ENCODE data around the gene MAN1C1. TPM values are rescaled to one million over a fixed set of nuclear protein-coding genes. Genes with fewer than 3 reads are reported as not detected.

MAN1C1 gene
- total RNA-seq, 1 donor from 2014 or later = 10.9 TPM

DNA sequence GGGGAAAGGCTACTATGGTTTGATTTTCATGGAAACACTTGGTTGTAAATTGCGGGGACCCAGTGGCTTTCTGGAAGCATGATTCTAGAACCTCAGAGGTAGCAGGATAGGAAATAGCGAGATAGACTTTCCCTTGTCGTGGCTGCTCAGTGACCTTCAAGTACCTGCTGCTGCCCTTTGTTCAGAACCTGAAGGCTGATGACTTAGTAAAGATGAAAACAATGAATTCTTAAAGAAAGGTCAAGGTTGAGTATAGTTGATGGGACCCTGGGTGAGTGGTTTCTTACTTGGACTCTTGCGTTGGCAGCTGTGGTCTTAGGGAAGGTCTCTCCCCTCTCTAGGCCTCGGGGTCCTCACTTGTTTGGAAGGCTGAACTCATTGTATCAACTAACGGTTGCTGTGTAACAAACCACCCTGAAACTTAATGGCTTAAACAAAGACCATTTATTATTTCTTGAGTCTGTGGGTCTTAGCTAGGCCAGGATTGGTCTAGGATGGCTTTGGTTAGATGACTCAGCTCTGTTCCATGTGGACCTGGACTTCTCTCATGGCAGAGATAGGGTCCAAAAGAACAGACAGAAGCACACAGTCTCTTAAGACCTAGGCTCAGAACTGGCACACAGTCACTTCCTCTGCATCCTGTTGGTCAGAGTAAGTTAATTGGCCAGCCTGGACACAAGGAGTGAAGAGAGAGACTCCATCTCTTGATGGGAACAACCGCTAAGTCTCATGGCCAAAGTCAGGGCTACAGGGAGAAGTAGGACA lies 94.2 kb downstream of the MAN1C1 start:
- TF ChIP-seq, protein P1, sequence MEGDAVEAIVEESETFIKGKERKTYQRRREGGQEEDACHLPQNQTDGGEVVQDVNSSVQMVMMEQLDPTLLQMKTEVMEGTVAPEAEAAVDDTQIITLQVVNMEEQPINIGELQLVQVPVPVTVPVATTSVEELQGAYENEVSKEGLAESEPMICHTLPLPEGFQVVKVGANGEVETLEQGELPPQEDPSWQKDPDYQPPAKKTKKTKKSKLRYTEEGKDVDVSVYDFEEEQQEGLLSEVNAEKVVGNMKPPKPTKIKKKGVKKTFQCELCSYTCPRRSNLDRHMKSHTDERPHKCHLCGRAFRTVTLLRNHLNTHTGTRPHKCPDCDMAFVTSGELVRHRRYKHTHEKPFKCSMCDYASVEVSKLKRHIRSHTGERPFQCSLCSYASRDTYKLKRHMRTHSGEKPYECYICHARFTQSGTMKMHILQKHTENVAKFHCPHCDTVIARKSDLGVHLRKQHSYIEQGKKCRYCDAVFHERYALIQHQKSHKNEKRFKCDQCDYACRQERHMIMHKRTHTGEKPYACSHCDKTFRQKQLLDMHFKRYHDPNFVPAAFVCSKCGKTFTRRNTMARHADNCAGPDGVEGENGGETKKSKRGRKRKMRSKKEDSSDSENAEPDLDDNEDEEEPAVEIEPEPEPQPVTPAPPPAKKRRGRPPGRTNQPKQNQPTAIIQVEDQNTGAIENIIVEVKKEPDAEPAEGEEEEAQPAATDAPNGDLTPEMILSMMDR (IDR thresholded peaks at IDR 0.05) = no peak
- Mint-ChIP-seq H3K4me1 (ENCODE audit: low read depth) (peaks cover 69% of the 10 kb centered on the region), H3K4me3 (ENCODE audit: unreplicated experiment) (no peak overlapping the region), H3K36me3 (ENCODE audit: low read depth) (no peaks in the 10 kb centered on the region), H3K9me3 (ENCODE audit: low read depth) (no peaks in the 10 kb centered on the region), H3K27me3 (ENCODE audit: low read depth) (no peaks in the 10 kb centered on the region), H3K27ac (ENCODE audit: unreplicated experiment) (peak overlapping the region; percentile 89)
- DNase-seq (ENCODE audit: low spot score) = no peak

DNA sequence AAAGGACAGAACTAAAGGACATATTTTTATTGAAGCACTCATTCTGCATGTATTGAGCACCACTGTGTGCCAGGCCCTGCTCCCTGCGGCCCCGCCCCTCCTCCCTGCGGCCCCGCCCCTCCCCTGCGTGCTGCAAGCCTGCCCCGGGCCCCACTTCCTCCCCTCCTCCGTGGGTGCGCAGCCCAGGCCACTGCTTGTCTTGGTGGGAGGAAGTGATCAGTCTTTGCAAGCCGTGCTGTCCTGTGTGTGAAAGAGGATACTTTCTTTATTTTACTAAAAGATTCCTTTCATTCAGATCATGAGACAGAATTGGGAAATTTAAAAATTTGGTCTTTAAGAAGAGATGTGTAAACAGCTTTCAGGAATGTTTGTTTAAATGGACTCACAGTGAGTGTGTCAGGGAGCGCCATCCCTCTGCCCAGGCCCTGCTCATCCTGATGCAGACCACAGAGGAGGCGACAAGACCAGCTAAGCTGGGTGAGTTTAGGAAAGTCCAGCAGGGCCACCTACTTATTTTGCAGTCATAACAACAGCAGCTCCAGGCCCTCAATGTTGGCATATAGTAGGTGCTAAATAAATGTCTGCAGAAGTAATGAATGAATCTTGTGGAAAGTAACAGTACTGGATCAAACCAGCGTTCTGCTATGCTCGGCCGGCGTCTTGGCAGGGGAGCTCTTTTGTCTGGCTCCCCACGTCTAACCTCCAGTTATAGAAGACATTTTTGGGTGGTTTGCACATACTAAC lies 95.1 kb downstream of the MAN1C1 start:
- DNase-seq (ENCODE audit: low spot score) = no peak
- Mint-ChIP-seq H3K27me3 (ENCODE audit: low read depth) (no peaks in the 10 kb centered on the region), H3K9me3 (ENCODE audit: low read depth) (no peaks in the 10 kb centered on the region), H3K4me1 (ENCODE audit: low read depth) (peaks cover 64% of the 10 kb centered on the region), H3K36me3 (ENCODE audit: low read depth) (no peaks in the 10 kb centered on the region), H3K27ac (ENCODE audit: unreplicated experiment) (peak overlapping the region; percentile 89), H3K4me3 (ENCODE audit: unreplicated experiment) (no peak overlapping the region)
- TF ChIP-seq, protein P1 (IDR thresholded peaks at IDR 0.05) = no peak

- DNase-seq (ENCODE audit: low spot score) = no peak
- Mint-ChIP-seq H3K9me3 (ENCODE audit: low read depth) (no peaks in the 10 kb centered on the region), H3K27ac (ENCODE audit: unreplicated experiment) (peak overlapping the region; percentile 89), H3K36me3 (ENCODE audit: low read depth) (no peaks in the 10 kb centered on the region), H3K4me3 (ENCODE audit: unreplicated experiment) (no peak overlapping the region), H3K27me3 (ENCODE audit: low read depth) (no peaks in the 10 kb centered on the region), H3K4me1 (ENCODE audit: low read depth) (peaks cover 57% of the 10 kb centered on the region)
- TF ChIP-seq, protein P1 (IDR thresholded peaks at IDR 0.05) = no peak
Measured at GRCh38 chr1:25712299-25712970, 95.8 kb downstream of the MAN1C1 start.

DNA sequence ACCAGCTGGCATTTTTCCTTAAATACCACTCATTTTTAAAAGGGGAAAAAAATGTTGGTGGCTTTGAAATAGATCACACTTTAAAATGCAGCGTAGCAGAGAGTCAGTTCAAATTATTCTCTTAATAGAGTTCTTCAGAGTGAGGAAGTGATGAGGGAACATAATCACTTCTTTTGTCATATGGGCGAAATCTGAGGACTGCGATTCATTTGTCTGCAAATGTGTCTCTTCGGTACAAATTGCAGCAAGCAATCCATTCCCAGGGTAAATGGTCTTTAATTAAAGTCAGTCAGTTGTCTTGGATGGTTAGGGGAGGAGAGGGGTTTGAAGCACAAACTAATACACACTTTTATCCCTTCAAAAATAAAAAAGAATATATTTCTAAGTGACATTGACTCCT lies 97.4 kb downstream of the MAN1C1 start:
- H3K4me1 Mint-ChIP-seq (ENCODE audit: low read depth) = peaks cover 50% of the 10 kb centered on the region
- no peaks in the 10 kb centered on the region for H3K27me3 Mint-ChIP-seq (ENCODE audit: low read depth)
- peaks cover 2% of the 10 kb centered on the region for H3K36me3 Mint-ChIP-seq (ENCODE audit: low read depth)
- DNase-seq (ENCODE audit: low spot score) = no peak
- H3K27ac Mint-ChIP-seq (ENCODE audit: unreplicated experiment) = peak overlapping the region; percentile 41
- peaks cover 2% of the 10 kb centered on the region for H3K9me3 Mint-ChIP-seq (ENCODE audit: low read depth)
- TF ChIP-seq, protein P1 (IDR thresholded peaks at IDR 0.05) = no peak
- H3K4me3 Mint-ChIP-seq (ENCODE audit: unreplicated experiment) = no peak overlapping the region

DNA sequence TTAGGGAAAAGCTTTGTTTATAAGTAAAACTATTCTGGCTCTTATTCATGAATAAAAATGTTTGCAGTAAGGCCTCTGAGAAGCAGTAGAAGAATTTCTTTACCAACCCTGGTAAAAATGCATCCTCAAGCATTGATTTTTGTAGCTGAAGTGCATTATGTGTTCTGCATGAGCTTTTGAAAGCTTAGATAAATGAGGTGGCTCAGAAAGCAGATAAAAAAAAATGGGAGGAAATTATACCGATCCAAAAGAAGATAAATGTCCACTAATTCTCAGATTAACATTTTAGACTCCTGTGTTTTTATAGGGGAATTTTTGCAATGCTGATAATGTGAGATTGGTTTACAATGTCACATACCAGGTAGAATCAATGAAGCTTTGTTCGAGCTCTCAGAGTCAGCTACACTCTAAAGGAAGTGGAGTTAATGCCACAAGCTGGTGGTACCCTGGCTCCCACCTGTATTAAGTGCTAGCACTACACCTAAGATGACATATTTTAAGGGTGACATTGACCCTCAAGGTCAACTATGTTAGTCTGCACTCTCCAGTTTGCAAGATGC lies 97.9 kb downstream of the MAN1C1 start:
- TF ChIP-seq, protein P1 (IDR thresholded peaks at IDR 0.05) = no peak
- DNase-seq (ENCODE audit: low spot score) = no peak
- Mint-ChIP-seq H3K9me3 (ENCODE audit: low read depth) (peaks cover 2% of the 10 kb centered on the region), H3K4me3 (ENCODE audit: unreplicated experiment) (no peak overlapping the region), H3K27ac (ENCODE audit: unreplicated experiment) (no peak overlapping the region), H3K4me1 (ENCODE audit: low read depth) (peaks cover 50% of the 10 kb centered on the region), H3K36me3 (ENCODE audit: low read depth) (peaks cover 2% of the 10 kb centered on the region), H3K27me3 (ENCODE audit: low read depth) (no peaks in the 10 kb centered on the region)
